Measurements from ENCODE around the gene CMSS1. TPM values are rescaled to one million over a fixed set of nuclear protein-coding genes. Genes with fewer than 3 reads are reported as not detected.

The CMSS1 gene
- total and polyA plus RNA-seq, 2 donors (not counting 1 experiment from before 2014, with no cell fraction given), result 7.3 to 22.8 TPM

DNA sequence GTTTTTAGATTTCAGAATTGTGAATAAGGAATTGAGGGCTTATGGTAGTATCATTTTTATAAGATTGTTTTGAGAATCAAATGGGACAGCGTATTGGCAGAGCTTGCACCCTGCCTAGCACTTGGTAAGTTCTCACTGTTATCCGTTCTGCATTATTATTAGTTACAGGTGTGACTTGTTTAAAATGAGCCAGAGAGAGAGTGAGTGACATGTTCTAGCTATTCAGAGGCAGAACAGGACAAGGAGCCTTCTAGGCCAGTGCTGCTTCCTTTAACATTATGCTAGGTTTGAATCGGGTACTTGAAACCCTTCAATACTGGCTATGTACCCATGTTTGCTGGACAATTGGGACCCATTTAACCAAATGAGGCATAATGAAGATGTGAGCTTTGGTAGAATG lies 162.9 kb downstream of the CMSS1 start:
- Mint-ChIP-seq H3K27ac (no peak overlapping the region), H3K4me1 (peaks cover 6% of the 10 kb centered on the region), H3K4me3 (no peak overlapping the region), H3K9me3 (ENCODE audit: insufficient read depth) (no peaks in the 10 kb centered on the region), H3K27me3 (no peaks in the 10 kb centered on the region)
- no peaks in the 10 kb centered on the region for H3K79me2 ChIP-seq (ENCODE audit: control insufficient read depth, insufficient read depth, low read length)
- H3K27ac ChIP-seq (ENCODE audit: low read length in 2 of 2), result no peak overlapping the region
- H3K4me2 ChIP-seq (replicated peaks; ENCODE audit: low read depth, low read length, poor library complexity, severe bottlenecking), result no peak overlapping the region
- CTCF ChIA-PET, result no interaction called here
- intact Hi-C loops (cut with micrococcal nuclease), result no loop called here
- H3K9me3 ChIP-seq (ENCODE audit: control extremely low read depth in 1 of 3, control insufficient read depth in 2 of 3, insufficient read depth in 1 of 3, low read length in 2 of 3), result no peaks in the 10 kb centered on the region
- ATAC-seq (ENCODE audit: low read depth), result no peak
- peaks cover 0 to 7% of the 10 kb centered on the region in 2 donors for H3K4me1 ChIP-seq (ENCODE audit: control insufficient read depth in 2 of 2, insufficient read depth in 2 of 2, low read length in 2 of 2)
- DNase-seq, result no peak
- no peaks in the 10 kb centered on the region for H3K36me3 ChIP-seq (replicated peaks in 1 of 2; ENCODE audit: control extremely low read depth in 1 of 2, control insufficient read depth in 1 of 2, extremely low read depth in 1 of 2, insufficient read depth in 2 of 2, low read length in 1 of 2)
- POLR2A ChIA-PET, result no interaction called here
- H3K9ac ChIP-seq (ENCODE audit: low read length), result no peak overlapping the region
- TF ChIP-seq EZH2 (IDR thresholded peaks at IDR 0.05; ENCODE audit: borderline replicate concordance, insufficient read depth, low read depth, low read length, poor library complexity, severe bottlenecking), result no peak
- TF ChIP-seq, protein P1, sequence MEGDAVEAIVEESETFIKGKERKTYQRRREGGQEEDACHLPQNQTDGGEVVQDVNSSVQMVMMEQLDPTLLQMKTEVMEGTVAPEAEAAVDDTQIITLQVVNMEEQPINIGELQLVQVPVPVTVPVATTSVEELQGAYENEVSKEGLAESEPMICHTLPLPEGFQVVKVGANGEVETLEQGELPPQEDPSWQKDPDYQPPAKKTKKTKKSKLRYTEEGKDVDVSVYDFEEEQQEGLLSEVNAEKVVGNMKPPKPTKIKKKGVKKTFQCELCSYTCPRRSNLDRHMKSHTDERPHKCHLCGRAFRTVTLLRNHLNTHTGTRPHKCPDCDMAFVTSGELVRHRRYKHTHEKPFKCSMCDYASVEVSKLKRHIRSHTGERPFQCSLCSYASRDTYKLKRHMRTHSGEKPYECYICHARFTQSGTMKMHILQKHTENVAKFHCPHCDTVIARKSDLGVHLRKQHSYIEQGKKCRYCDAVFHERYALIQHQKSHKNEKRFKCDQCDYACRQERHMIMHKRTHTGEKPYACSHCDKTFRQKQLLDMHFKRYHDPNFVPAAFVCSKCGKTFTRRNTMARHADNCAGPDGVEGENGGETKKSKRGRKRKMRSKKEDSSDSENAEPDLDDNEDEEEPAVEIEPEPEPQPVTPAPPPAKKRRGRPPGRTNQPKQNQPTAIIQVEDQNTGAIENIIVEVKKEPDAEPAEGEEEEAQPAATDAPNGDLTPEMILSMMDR (IDR thresholded peaks at IDR 0.05), result no peak
- H4K20me1 ChIP-seq (ENCODE audit: control insufficient read depth, insufficient read depth, low read length, poor library complexity, severe bottlenecking), result no peaks in the 10 kb centered on the region
- WGBS (ENCODE audit: insufficient coverage), result 100% methylated on average over 2 of the region's 3 CpGs
- no peak overlapping the region for H3K4me3 ChIP-seq (ENCODE audit: control extremely low read depth in 1 of 5, extremely low read depth in 1 of 5, insufficient read depth in 1 of 5, low read depth in 2 of 5, low read length in 4 of 5)
- H3K27me3 ChIP-seq (replicated peaks in 1 of 4; ENCODE audit: control extremely low read depth in 1 of 4, control insufficient read depth in 3 of 4, insufficient read depth in 4 of 4, low read length in 3 of 4), result no peaks in the 10 kb centered on the region
- no peak overlapping the region for H2AFZ ChIP-seq (ENCODE audit: insufficient read depth, low read depth, low read length, poor library complexity, severe bottlenecking)

DNA sequence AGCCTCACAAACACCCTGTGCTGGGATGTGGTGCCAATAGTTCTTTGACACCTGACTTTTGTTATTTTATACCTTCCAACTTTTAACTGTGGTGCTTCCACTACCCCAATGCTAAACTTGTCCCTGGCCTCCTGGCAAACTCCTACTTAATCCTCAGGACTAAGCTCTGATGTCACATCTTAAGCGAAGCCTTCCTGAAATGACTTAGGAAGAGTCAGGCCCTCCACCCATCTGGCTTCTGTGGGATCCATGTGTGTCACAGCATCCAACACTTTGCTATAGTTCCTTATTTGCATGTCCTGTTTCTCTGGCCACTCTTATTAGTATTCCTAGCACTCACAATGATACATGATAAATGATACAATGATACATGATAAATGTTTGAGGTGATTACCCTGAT lies 163.5 kb downstream of the CMSS1 start:
- Histone ChIP-seq H3K9me3 (ENCODE audit: control extremely low read depth in 1 of 3, control insufficient read depth in 2 of 3, insufficient read depth in 1 of 3, low read length in 2 of 3) (no peaks in the 10 kb centered on the region), H2AFZ (ENCODE audit: insufficient read depth, low read depth, low read length, poor library complexity, severe bottlenecking) (no peak overlapping the region), H3K4me2 (replicated peaks; ENCODE audit: low read depth, low read length, poor library complexity, severe bottlenecking) (no peak overlapping the region), H3K79me2 (ENCODE audit: control insufficient read depth, insufficient read depth, low read length) (no peaks in the 10 kb centered on the region), H4K20me1 (ENCODE audit: control insufficient read depth, insufficient read depth, low read length, poor library complexity, severe bottlenecking) (no peaks in the 10 kb centered on the region), H3K4me3 (ENCODE audit: control extremely low read depth in 1 of 5, extremely low read depth in 1 of 5, insufficient read depth in 1 of 5, low read depth in 2 of 5, low read length in 4 of 5) (no peak overlapping the region), H3K9ac (ENCODE audit: low read length) (no peak overlapping the region), H3K27ac (ENCODE audit: low read length in 2 of 2) (no peak overlapping the region), H3K36me3 (replicated peaks in 1 of 2; ENCODE audit: control extremely low read depth in 1 of 2, control insufficient read depth in 1 of 2, extremely low read depth in 1 of 2, insufficient read depth in 2 of 2, low read length in 1 of 2) (no peaks in the 10 kb centered on the region), H3K27me3 (replicated peaks in 1 of 4; ENCODE audit: control extremely low read depth in 1 of 4, control insufficient read depth in 3 of 4, insufficient read depth in 4 of 4, low read length in 3 of 4) (no peaks in the 10 kb centered on the region), H3K4me1 (ENCODE audit: control insufficient read depth in 2 of 2, insufficient read depth in 2 of 2, low read length in 2 of 2) (peaks cover 0 to 7% of the 10 kb centered on the region in 2 donors)
- no peaks in the 10 kb centered on the region for H3K27me3 Mint-ChIP-seq
- 100% methylated on average over 1 of the region's 1 CpG for WGBS (ENCODE audit: insufficient coverage)
- TF ChIP-seq, protein P1 (IDR thresholded peaks at IDR 0.05), result no peak
- TF ChIP-seq EZH2 (IDR thresholded peaks at IDR 0.05; ENCODE audit: borderline replicate concordance, insufficient read depth, low read depth, low read length, poor library complexity, severe bottlenecking), result no peak
- no peak overlapping the region for H3K4me3 Mint-ChIP-seq
- DNase-seq (no peak), ATAC-seq (ENCODE audit: low read depth) (no peak)
- H3K4me1 Mint-ChIP-seq, result peaks cover 6% of the 10 kb centered on the region
- CTCF ChIA-PET, result no interaction called here
- intact Hi-C loops (cut with micrococcal nuclease), result no loop called here
- POLR2A ChIA-PET, result no interaction called here
- no peak overlapping the region for H3K27ac Mint-ChIP-seq
- no peaks in the 10 kb centered on the region for H3K9me3 Mint-ChIP-seq (ENCODE audit: insufficient read depth)

All from B cell (primary cell).